LoVo (cell line): ENCODE data around the gene PCSK4.
"Not testable (repeated sequence)": the region's sequence is repeated elsewhere in the genome, so short reads cannot be mapped to it uniquely, and the experiment has no call there.

Experiments used
- DNase-seq: peaks from one replicate; pipeline ENCODE4 v3.0.0-alpha.2; 2016; ENCODE audit warnings: low spot score

Gene PCSK4

GRCh38 chr19:1453525-1454364, 36.4 kb downstream of the PCSK4 start:
- DNase-seq, result no peak

GRCh38 chr19:1452802-1453524, 37.2 kb downstream of the PCSK4 start:
- no peak for DNase-seq

- no peak for DNase-seq
Observed at GRCh38 chr19:1451916-1452801, 38.0 kb downstream of the PCSK4 start.

GRCh38 chr19:1450735-1451731, 39.1 kb downstream of the PCSK4 start:
- DNase-seq, result no peak

GRCh38 chr19:1449467-1450442, 40.4 kb downstream of the PCSK4 start, which contains the start of gene APC2:
Gene APC2 (plus strand): TSS chr19:1450121. CDS start chr19:1453002, 2,881 bp downstream.
- DNase-seq, result no peak

- no peak for DNase-seq
Observed at GRCh38 chr19:1447944-1448343, 42.2 kb downstream of the PCSK4 start.

- DNase-seq, result no peak
Observed at GRCh38 chr19:1447504-1447903, 42.6 kb downstream of the PCSK4 start.

GRCh38 chr19:1446713-1447481, 43.3 kb downstream of the PCSK4 start:
- DNase-seq, result no peak

GRCh38 chr19:1445932-1446712, 44.0 kb downstream of the PCSK4 start:
- DNase-seq, result no peak

GRCh38 chr19:1445185-1445931, 44.8 kb downstream of the PCSK4 start:
- peak; percentile 74 for DNase-seq

GRCh38 chr19:1441677-1442438, 48.3 kb downstream of the PCSK4 start:
- no peak for DNase-seq

- no peak for DNase-seq
Observed at GRCh38 chr19:1441022-1441426, 49.1 kb downstream of the PCSK4 start.

GRCh38 chr19:1440418-1440801, 49.7 kb downstream of the PCSK4 start:
- no peak for DNase-seq

GRCh38 chr19:1439525-1440417, 50.4 kb downstream of the PCSK4 start:
- not testable (repeated sequence) for DNase-seq

- no peak for DNase-seq
Observed at GRCh38 chr19:1438933-1439354, 51.2 kb downstream of the PCSK4 start.
